Lung (tissue), 12 donors: ENCODE data around the gene CCNA1. TPM values are rescaled to one million over a fixed set of nuclear protein-coding genes. Genes with fewer than 3 reads are reported as not detected.

Source experiments
- ATAC-seq: fragments of 200-7000 bp; cut with Tn5 transposase; one replicate; pipeline ENCODE4 v1.9.1; 2020; ENCODE audit warnings: moderate number of reproducible peaks; ENCODE audit not compliant: insufficient read depth, low FRiP score
- DNase-seq, 3 donors: peaks; one replicate each; pipeline ENCODE4 v3.0.0-alpha.2; 2013 to 2017
- H3K27ac ChIP-seq, 2 donors: one replicate each; pipeline ENCODE4 v1.5.1; 2013; ENCODE audit warnings: mild to moderate bottlenecking in 2 of 2, moderate library complexity in 2 of 2, control low read depth in 1 of 2, inconsistent platforms in 1 of 2, low read depth in 1 of 2, low read length in 1 of 2
- H3K27me3 ChIP-seq, 3 donors: one replicate each; pipeline ENCODE4 v1.5.1; 2013; ENCODE audit warnings: low read length in 2 of 3; ENCODE audit not compliant: control insufficient read depth in 3 of 3, insufficient read depth in 3 of 3
- H3K36me3 ChIP-seq, 4 donors: one replicate each; pipeline ENCODE4 v1.5.1; 2013; ENCODE audit warnings: low read length in 4 of 4, mild to moderate bottlenecking in 1 of 4, moderate library complexity in 1 of 4; ENCODE audit not compliant: control insufficient read depth in 4 of 4, insufficient read depth in 4 of 4
- H3K4me1 ChIP-seq, 5 donors: one replicate each; pipeline ENCODE4 v1.5.1; 2013; ENCODE audit warnings: low read length in 5 of 5, mild to moderate bottlenecking in 2 of 5, moderate library complexity in 1 of 5; ENCODE audit not compliant: control insufficient read depth in 5 of 5, insufficient read depth in 5 of 5
- H3K4me3 ChIP-seq: one replicate; pipeline ENCODE4 v1.5.1; 2013; ENCODE audit warnings: mild to moderate bottlenecking, control low read depth, moderate library complexity
- H3K9ac ChIP-seq, 2 donors: one replicate each; pipeline ENCODE4 v1.5.1; 2013; ENCODE audit warnings: low read length in 2 of 2, control low read depth in 1 of 2; ENCODE audit not compliant: insufficient read depth in 1 of 2
- H3K9me3 ChIP-seq, 4 donors: one replicate each; pipeline ENCODE4 v1.5.1; 2013; ENCODE audit warnings: low read length in 3 of 4, mild to moderate bottlenecking in 1 of 4, moderate library complexity in 1 of 4; ENCODE audit not compliant: control insufficient read depth in 4 of 4, insufficient read depth in 3 of 4
- WGBS, 2 donors: extraction: QIAGEN DNeasy Blood & Tissue Kit; methylation state at CpG; one replicate each; pipeline ENCODE4 v1.1.7; 2013; 5-methylcytosine and 5-hydroxymethylcytosine counted together
- polyA plus RNA-seq, 2 donors: library from polyadenylated mRNA; stranded (reverse); fragments of 200-250 nt; gene quantifications; one replicate each; pipeline ENCODE4 v1.2.1, GENCODE V29; 2013
- total RNA-seq, 2 donors: library from RNA; depleted of rRNA in 1 of 2; stranded (reverse); fragments of >200 nt in 1 of 2; gene quantifications; one replicate each; pipeline ENCODE4 v1.2.1, GENCODE V29; 2014 to 2021
- TF ChIP-seq, protein P1 (sequence below): IDR thresholded peaks from 2 replicates; pipeline ENCODE4 v1.5.1; 2012; ENCODE audit warnings: mild to moderate bottlenecking; ENCODE audit errors: control extremely low read depth, extremely low read depth
- donor health status: control.
- donor health status: control.
- donor health status: Bipolar disorder and iron deficiency.
- donor health status: healthy.
- donor health status: DM: yes; HTN: yes; CAD: no.

CCNA1 gene
- total and polyA plus RNA-seq, 4 donors, result 0.98 to 10.2 (median 6.8) TPM

- H3K9ac ChIP-seq, result no peak overlapping the region
- H3K27ac ChIP-seq, result no peak overlapping the region
- H3K4me3 ChIP-seq, result no peak overlapping the region
- peak in 1 of 3 donors; percentile 6 for DNase-seq
- peak; percentile 37 for ATAC-seq
- no peaks in the 10 kb centered on the region for H3K36me3 ChIP-seq
- TF ChIP-seq, protein P1, sequence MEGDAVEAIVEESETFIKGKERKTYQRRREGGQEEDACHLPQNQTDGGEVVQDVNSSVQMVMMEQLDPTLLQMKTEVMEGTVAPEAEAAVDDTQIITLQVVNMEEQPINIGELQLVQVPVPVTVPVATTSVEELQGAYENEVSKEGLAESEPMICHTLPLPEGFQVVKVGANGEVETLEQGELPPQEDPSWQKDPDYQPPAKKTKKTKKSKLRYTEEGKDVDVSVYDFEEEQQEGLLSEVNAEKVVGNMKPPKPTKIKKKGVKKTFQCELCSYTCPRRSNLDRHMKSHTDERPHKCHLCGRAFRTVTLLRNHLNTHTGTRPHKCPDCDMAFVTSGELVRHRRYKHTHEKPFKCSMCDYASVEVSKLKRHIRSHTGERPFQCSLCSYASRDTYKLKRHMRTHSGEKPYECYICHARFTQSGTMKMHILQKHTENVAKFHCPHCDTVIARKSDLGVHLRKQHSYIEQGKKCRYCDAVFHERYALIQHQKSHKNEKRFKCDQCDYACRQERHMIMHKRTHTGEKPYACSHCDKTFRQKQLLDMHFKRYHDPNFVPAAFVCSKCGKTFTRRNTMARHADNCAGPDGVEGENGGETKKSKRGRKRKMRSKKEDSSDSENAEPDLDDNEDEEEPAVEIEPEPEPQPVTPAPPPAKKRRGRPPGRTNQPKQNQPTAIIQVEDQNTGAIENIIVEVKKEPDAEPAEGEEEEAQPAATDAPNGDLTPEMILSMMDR, result no peak
- H3K9me3 ChIP-seq, result peaks cover 0 to 3% (median under 1%) of the 10 kb centered on the region in 4 donors
- H3K4me1 ChIP-seq, result no peaks in the 10 kb centered on the region
- H3K27me3 ChIP-seq, result peaks cover 0 to 5% (median 2%) of the 10 kb centered on the region in 3 donors
- 31 to 37% methylated on average over 9 of the region's 9 CpGs for WGBS, 2 donors
Measured at GRCh38 chr13:36418022-36418805, 14.1 kb upstream of the CCNA1 start.

DNA sequence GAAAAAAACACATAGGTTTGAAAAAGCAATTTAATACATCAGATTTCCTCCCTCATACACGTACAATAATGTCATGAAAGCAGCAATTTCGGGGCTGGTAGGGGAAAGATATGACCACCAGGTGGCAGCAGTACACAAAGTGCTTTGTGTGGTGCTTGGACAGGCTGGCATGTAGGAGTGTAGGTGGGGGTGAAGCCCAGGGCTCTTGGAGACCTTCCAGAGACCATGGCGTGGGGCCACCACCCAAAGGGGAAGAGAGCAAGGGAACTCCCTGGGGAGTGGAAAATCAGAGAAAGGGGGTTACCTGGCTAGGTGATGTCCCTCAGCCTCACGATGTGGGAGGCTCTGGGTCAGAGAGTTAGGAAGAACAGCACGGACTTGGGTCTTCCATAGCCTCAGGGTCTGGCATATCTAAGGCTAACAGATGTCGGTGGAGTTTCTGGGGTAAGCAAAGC is 11.8 kb upstream of the CCNA1 start:
- H3K4me3 ChIP-seq, result no peak overlapping the region

GRCh38 chr13:36421447-36421846 is 10.8 kb upstream of the CCNA1 start:
- ATAC-seq, result no peak

More for the DNA sequence above, 11.8 kb upstream of the CCNA1 start:
- H3K9ac ChIP-seq, result no peak overlapping the region
- 38 to 39% methylated on average over 6 of the region's 6 CpGs for WGBS, 2 donors
- H3K4me1 ChIP-seq, result no peaks in the 10 kb centered on the region
- peak; percentile 91 for ATAC-seq
- TF ChIP-seq, protein P1, result peak; percentile 66
- peaks cover 0 to 2% (median under 1%) of the 10 kb centered on the region in 4 donors for H3K9me3 ChIP-seq
- DNase-seq, result peak; percentile 76 to 80 (median 77)
- H3K27ac ChIP-seq, result no peak overlapping the region
- H3K27me3 ChIP-seq, result peaks cover 0 to 5% (median 2%) of the 10 kb centered on the region in 3 donors
- H3K36me3 ChIP-seq, result no peaks in the 10 kb centered on the region

More at GRCh38 chr13:36421447-36421846, 10.8 kb upstream of the CCNA1 start:
- Histone ChIP-seq H3K4me1 (no peaks in the 10 kb centered on the region), H3K36me3 (no peaks in the 10 kb centered on the region), H3K27me3 (peaks cover 0 to 3% (median 2%) of the 10 kb centered on the region in 3 donors), H3K4me3 (no peak overlapping the region), H3K9ac (no peak overlapping the region), H3K27ac (no peak overlapping the region), H3K9me3 (peaks cover 0 to 7% (median 0%) of the 10 kb centered on the region in 4 donors)
- TF ChIP-seq, protein P1, result no peak
- no peak for DNase-seq
